ENCODE measurements around the gene OLFML2B.

DNA sequence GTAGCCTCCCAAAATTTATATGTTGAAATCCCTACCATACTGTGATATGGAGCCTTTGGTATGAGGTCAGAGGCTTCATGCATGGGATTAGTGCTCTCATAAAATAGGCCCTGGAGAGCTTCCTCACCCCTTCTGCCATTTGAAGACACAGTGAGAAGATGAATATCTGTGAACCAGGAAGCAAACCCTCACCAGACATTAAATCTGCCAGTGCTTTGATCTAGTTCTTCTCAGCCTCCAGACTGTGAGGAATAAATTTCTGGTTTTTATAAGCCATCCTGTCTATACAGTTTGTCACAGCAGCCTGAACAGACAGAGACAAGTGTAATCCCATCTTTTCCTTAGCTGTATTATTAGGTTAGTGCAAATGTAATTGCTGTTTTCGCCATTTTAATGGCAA lies 88.4 kb downstream of the OLFML2B start:
- TF ChIP-seq ELF4 (IDR thresholded peaks at IDR 0.05) (no peak), HDGF (IDR thresholded peaks at IDR 0.05; ENCODE audit: borderline replicate concordance) (no peak), SUZ12 (IDR thresholded peaks at IDR 0.05) (no peak), CTBP1 (IDR thresholded peaks at IDR 0.05; ENCODE audit: borderline replicate concordance) (no peak), NFRKB (IDR thresholded peaks at IDR 0.05) (no peak), FOXM1 (IDR thresholded peaks at IDR 0.05; ENCODE audit: borderline replicate concordance) (no peak), TARDBP (IDR thresholded peaks at IDR 0.05) (no peak), SP1 (IDR thresholded peaks at IDR 0.05) (no peak), LEF1 (IDR thresholded peaks at IDR 0.05; ENCODE audit: borderline replicate concordance) (no peak)

Measured in HEK293T (cell line).